GM18858 (cell line): Measurements from ENCODE around the gene CNGA2.

Experiments
- ATAC-seq: cut with Tn5 transposase; IDR thresholded peaks from one replicate; pipeline ENCODE4 v1.9.1; 2021; ENCODE audit not compliant: unreplicated experiment

CNGA2 gene

DNA sequence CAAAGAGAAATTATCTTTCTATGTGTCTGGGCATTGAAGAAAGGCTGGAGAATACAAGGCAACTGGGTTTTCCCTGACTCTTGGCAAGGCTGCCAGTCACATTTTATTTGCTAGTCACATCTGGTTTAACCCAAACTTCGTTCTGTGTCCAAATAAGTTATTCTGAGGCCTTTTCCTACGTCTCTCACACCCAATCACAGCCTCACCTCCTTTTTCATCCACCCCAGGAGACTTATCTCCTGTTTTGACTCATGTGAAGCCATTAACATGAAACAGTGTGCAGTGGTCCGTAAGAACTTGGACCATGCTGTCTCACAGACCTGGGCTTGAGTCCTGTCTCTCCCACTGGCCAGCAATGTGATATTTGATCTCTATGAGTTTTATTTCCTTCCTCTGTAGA, 59.3 kb downstream of the CNGA2 start:
- no peak for ATAC-seq
